ENCODE measurements around the gene AFF2. TPM values are rescaled to one million over a fixed set of nuclear protein-coding genes. Genes with fewer than 3 reads are reported as not detected.

The AFF2 gene
- total RNA-seq, 1 donor from 2014 or later, result under 0.01 TPM

- TF ChIP-seq, protein P1, sequence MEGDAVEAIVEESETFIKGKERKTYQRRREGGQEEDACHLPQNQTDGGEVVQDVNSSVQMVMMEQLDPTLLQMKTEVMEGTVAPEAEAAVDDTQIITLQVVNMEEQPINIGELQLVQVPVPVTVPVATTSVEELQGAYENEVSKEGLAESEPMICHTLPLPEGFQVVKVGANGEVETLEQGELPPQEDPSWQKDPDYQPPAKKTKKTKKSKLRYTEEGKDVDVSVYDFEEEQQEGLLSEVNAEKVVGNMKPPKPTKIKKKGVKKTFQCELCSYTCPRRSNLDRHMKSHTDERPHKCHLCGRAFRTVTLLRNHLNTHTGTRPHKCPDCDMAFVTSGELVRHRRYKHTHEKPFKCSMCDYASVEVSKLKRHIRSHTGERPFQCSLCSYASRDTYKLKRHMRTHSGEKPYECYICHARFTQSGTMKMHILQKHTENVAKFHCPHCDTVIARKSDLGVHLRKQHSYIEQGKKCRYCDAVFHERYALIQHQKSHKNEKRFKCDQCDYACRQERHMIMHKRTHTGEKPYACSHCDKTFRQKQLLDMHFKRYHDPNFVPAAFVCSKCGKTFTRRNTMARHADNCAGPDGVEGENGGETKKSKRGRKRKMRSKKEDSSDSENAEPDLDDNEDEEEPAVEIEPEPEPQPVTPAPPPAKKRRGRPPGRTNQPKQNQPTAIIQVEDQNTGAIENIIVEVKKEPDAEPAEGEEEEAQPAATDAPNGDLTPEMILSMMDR (IDR thresholded peaks at IDR 0.05; ENCODE audit: insufficient read depth, low read length, severe bottlenecking), result no peak
- DNase-seq (ENCODE audit: low read depth) (no peak), FAIRE-seq (no peak)
- no peak overlapping the region for H3K4me3 ChIP-seq (ENCODE audit: low read depth, low read length)
- H3K36me3 ChIP-seq (ENCODE audit: control insufficient read depth, insufficient read depth, low read length), result no peaks in the 10 kb centered on the region
- H3K27me3 ChIP-seq (ENCODE audit: control insufficient read depth, insufficient read depth, low read length), result no peaks in the 10 kb centered on the region
Observed at GRCh38 chrX:148474030-148474429, 26.4 kb upstream of the AFF2 start.

GRCh38 chrX:148492057-148492456 is 8.4 kb upstream of the AFF2 start:
- FAIRE-seq, result no peak
- TF ChIP-seq, protein P1 (IDR thresholded peaks at IDR 0.05; ENCODE audit: insufficient read depth, low read length, severe bottlenecking), result no peak
- no peak for DNase-seq (ENCODE audit: low read depth)
- no peaks in the 10 kb centered on the region for H3K36me3 ChIP-seq (ENCODE audit: control insufficient read depth, insufficient read depth, low read length)
- no peaks in the 10 kb centered on the region for H3K27me3 ChIP-seq (ENCODE audit: control insufficient read depth, insufficient read depth, low read length)
- no peak overlapping the region for H3K4me3 ChIP-seq (ENCODE audit: low read depth, low read length)

DNA sequence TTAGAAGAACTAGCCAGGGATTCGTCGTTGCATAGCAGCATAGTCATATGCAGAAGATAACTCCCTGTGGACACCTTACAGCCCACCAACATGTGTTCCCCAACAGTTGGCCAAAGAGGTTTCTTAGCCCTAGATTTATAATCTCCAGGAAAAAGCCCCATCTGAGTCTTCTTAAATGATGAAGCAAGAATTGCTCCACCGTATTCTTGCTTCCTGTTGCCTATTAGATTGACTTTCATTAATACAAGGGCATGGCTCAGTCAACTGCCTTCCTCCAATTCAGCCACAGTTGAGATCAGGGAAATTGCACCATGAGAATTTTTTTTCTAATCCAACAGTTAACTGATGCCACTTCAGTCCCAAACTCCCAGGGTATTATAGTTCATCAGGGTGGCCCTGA is 5.2 kb upstream of the AFF2 start:
- DNase-seq (ENCODE audit: low read depth) (no peak), FAIRE-seq (no peak)

DNA sequence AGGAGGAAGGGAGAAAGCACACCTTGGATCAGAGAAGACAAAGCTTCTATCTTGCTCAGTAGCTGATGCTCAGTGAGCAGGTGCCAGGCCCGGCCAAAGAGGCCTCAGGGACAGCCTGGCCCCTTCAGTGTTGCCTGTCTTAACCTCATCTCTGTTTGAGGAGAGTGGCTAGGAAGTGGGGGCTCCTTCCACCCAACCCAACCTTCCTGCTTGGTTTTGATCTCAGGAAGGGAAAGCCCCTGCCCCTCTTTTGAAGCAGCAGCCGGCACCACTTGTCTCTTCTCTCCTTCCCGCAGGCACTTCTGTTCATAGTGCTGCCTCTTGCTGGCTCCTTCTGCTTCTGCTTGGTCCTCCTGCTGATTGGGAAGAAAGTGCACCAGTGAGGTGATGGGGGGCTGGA is 2.4 kb upstream of the AFF2 start:
- DNase-seq (ENCODE audit: low read depth), result no peak
- Histone ChIP-seq H3K4me3 (ENCODE audit: low read depth, low read length) (no peak overlapping the region), H3K27me3 (ENCODE audit: control insufficient read depth, insufficient read depth, low read length) (peaks cover 8% of the 10 kb centered on the region), H3K36me3 (ENCODE audit: control insufficient read depth, insufficient read depth, low read length) (no peaks in the 10 kb centered on the region)
- TF ChIP-seq, protein P1 (IDR thresholded peaks at IDR 0.05; ENCODE audit: insufficient read depth, low read length, severe bottlenecking), result no peak
- no peak for FAIRE-seq

More for the DNA sequence above, 5.2 kb upstream of the AFF2 start:
- H3K4me3 ChIP-seq (ENCODE audit: low read depth, low read length), result no peak overlapping the region
- no peaks in the 10 kb centered on the region for H3K27me3 ChIP-seq (ENCODE audit: control insufficient read depth, insufficient read depth, low read length)
- no peaks in the 10 kb centered on the region for H3K36me3 ChIP-seq (ENCODE audit: control insufficient read depth, insufficient read depth, low read length)
- TF ChIP-seq, protein P1 (IDR thresholded peaks at IDR 0.05; ENCODE audit: insufficient read depth, low read length, severe bottlenecking), result no peak

DNA sequence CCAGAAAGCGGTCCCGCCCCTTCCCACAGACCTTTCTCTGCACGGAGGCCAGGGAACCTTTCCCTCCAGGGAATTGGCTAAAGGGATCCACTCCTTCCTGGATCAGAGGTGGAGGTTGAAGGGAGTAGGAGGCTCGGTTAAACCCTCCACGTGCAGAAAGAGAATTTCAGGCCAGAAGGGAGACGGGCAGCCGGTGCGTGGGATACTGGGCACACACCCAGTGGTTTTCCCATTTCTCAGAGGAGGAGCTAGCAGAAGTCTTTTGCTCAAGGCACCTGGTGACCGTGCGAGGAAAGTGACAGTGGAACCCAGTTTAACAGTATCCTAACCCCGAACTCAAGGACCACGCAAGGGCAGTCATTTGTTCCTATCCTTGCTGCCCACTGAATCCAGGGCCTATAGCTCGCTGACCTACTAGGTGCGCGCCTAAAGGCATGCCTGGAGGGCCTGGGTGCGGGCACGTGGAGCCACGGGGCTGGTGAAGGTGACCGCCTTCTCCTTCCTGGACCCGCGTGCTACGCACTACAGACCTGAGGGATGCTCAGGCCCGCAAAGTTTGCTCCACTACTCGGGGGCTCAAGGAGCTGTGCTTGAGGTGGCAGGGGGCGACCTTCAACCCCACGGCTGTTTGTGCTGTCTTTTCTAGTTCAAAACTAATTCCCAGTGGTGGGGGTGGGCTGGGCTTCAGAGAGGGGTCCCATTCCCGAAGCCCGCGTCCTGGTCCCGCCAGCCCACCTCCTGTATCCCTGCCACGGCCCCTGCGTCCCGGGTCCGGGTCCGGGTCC is 587 bp upstream of the AFF2 start:
- FAIRE-seq (no peak), DNase-seq (ENCODE audit: low read depth) (no peak)
- TF ChIP-seq, protein P1 (IDR thresholded peaks at IDR 0.05; ENCODE audit: insufficient read depth, low read length, severe bottlenecking), result no peak
- Histone ChIP-seq H3K36me3 (ENCODE audit: control insufficient read depth, insufficient read depth, low read length) (no peaks in the 10 kb centered on the region), H3K4me3 (ENCODE audit: low read depth, low read length) (no peak overlapping the region), H3K27me3 (ENCODE audit: control insufficient read depth, insufficient read depth, low read length) (peaks cover 8% of the 10 kb centered on the region)
